Sciatic nerve (tissue), 2 donors: Measurements from ENCODE around the gene LILRB5. TPM values are rescaled to one million over a fixed set of nuclear protein-coding genes. Genes with fewer than 3 reads are reported as not detected.
"Not testable (repeated sequence)": the region's sequence is repeated elsewhere in the genome, so short reads cannot be mapped to it uniquely, and the experiment has no call there.

ENCODE experiments used
- ATAC-seq: fragments of 200-7000 bp; cut with Tn5 transposase; one replicate; pipeline ENCODE4 v1.9.1; 2020; ENCODE audit warnings: mild to moderate bottlenecking, moderate library complexity
- DNase-seq: peaks from one replicate; pipeline ENCODE4 v3.0.0-alpha.2; 2020; ENCODE audit warnings: low spot score
- intact Hi-C: fragments of 100-400 bp; cut with DNase I; formaldehyde crosslinking; loops from one replicate; pipeline ENCODE4 v1.14.2; 2022
- total RNA-seq: library from RNA; stranded (reverse); fragmentation: NEBNext Ultra II Directional; extraction: Animal tissue kit (Norgen Biotek cat#: 25700); gene quantifications from one replicate; pipeline ENCODE4 v1.2.1, GENCODE V29; 2021
- donor health status: DM: no; HTN: no; CAD: no.
- donor health status: DM: no; HTN: no; CAD: no.

LILRB5 gene
- total RNA-seq, 1 donor from 2014 or later = 24.1 TPM

DNA sequence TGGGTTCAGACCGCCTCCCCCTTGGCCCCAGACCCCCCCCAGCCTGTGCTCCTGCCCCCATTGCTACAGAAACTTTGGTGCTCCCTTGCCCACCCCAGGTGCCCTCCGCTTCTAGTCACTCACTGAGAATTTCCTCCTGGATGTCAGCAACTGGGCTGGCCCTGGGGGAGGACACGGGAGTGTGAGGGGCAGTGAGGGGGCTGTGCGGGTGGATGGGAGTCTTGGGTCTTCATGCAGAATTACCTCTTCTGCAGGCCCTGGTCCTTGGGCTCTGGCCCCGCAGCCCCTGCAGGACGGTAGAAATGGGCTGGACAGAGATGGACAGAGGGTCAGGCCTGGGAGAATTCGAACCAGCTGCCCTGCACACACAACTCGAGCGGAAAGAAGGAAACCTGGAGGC lies 4.8 kb downstream of the LILRB5 start:
- DNase-seq (no peak), ATAC-seq (no peak)
- intact Hi-C loops = no loop called here

- intact Hi-C loops = no loop called here
- peak; percentile 89 for ATAC-seq
- no peak for DNase-seq
These were observed 9.0 kb downstream of the LILRB5 start for GRCh38 chr19:54248016-54248601.

GRCh38 chr19:54247106-54247930 lies 9.8 kb downstream of the LILRB5 start:
- ATAC-seq (peak; percentile 44), DNase-seq (no peak)
- intact Hi-C loops = no loop called here

DNA sequence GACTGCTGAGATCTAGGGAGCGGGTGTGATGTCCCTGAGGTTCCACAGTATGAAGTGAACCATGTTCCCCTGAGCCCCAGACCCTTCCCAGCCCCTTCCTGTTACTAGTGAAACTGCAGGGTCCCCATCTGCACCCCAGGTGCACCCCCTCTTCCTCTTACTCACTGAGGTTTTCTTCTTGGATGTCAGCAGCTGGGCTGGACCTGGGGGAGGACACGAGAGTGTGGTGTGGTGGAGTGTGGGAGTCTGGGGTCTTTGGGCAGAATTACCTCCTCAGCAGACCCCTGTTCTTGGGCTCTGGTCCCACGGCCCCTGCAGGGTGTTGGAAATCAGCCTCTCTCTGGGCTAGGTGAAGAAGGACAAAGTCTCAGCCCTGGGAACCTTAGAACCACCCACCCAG lies 11.1 kb downstream of the LILRB5 start:
- intact Hi-C loops = no loop called here
- no peak for ATAC-seq
- no peak for DNase-seq

- DNase-seq, ATAC-seq, intact Hi-C loops: not testable (repeated sequence)
These were observed 13.3 kb downstream of the LILRB5 start for GRCh38 chr19:54243809-54244208.

GRCh38 chr19:54242646-54243045 lies 14.4 kb downstream of the LILRB5 start, which contains the start of gene LILRA6:
Gene LILRA6, minus strand, starts transcription at chr19:54242790.
- DNase-seq = peak; percentile 61
- ATAC-seq, intact Hi-C loops: not testable (repeated sequence)

DNA sequence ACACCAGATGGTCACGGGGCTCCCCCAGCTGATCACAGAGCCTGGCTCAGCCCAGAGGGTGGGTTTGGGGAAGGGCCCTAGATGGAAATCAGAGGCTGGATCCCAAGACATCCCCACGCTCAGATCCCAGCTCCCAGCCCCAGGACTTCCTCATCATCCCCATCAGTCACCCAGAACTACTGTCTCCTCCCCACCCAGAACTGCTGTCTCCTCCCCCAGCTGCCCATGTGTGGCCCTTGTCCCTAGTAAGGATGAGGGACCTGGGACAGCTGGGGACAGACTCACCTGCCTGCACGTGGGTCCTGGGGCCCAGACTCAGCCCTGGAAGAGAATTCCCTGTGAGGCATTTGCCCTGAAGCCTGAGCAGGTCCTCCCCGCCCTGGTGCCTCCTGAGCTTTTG lies 14.8 kb downstream of the LILRB5 start:
- DNase-seq, ATAC-seq, intact Hi-C loops: not testable (repeated sequence)

- ATAC-seq = not testable (repeated sequence)
These were observed 16.4 kb downstream of the LILRB5 start for GRCh38 chr19:54240372-54241336.

DNA sequence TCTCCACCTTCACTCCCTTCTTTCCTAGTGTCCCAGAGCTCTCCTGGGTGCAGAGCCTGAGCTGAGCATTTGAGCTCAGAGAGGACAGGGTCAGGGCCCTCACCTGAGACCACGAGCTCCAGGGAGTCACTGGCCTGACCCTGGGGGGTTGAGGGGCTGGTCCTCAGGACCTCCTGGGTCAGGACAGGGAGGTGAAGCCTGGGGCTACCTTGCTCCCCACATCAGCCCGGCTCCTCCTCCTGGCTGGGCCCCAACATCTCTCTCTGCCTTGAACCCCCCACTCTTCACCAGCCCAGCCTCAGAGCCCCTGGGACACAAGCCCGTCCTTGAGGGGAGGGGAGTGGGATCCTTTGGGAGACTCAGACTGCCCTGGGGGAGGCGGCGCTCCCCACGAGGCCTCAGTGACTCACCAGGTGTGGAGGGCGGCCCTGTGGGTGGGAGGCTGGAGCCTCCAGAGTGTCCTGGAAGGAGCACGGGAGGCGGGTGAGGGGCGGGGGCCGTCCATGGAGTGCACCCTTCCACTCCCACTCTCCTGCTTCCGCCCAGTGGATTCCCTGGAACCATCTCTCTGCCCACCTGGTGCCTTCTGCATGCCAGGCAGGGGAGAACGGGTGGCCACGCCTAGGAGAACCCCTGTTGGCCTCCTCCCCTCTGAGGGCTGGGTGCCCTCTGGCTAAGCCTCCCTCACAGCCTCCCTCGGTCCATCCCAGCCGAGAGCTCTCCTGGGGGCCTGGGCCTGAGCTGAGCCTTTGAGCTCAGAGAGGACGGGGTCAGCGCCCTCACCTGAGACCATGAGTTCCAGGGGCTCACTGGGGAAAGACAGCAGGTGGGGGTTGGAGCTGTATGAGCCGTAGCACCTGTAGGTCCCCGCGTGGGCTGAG lies 17.3 kb downstream of the LILRB5 start:
- peak; percentile 22 for ATAC-seq
- intact Hi-C loops = loop anchor here (10.0 kb wide), 1 partner anchor 65 kb away; the partner anchor contains the start of gene TMC4
- not testable (repeated sequence) for DNase-seq

More at GRCh38 chr19:54240372-54241336, 16.4 kb downstream of the LILRB5 start:
- intact Hi-C loops, DNase-seq: not testable (repeated sequence)

GRCh38 chr19:54233941-54234340 lies 23.1 kb downstream of the LILRB5 start:
- no peak for DNase-seq
- no peak for ATAC-seq
- intact Hi-C loops = loop anchor here (10.0 kb wide), 1 partner anchor 59 kb away; the partner anchor contains the start of gene TMC4

GRCh38 chr19:54231077-54231931 lies 25.8 kb downstream of the LILRB5 start:
- peak; percentile 93 for DNase-seq
- intact Hi-C loops = loop anchor here (10.0 kb wide), 1 partner anchor 57 kb away; the partner anchor contains the start of gene TMC4
- ATAC-seq = peak; percentile 94

GRCh38 chr19:54230031-54230430 lies 27.0 kb downstream of the LILRB5 start:
- DNase-seq (no peak), ATAC-seq (no peak)
- intact Hi-C loops = loop anchor here (10.0 kb wide), 1 partner anchor 55 kb away; the partner anchor contains the start of gene TMC4

- ATAC-seq = no peak
- intact Hi-C loops = no loop called here
- DNase-seq = no peak
These were observed 27.9 kb downstream of the LILRB5 start for GRCh38 chr19:54229146-54229545.

DNA sequence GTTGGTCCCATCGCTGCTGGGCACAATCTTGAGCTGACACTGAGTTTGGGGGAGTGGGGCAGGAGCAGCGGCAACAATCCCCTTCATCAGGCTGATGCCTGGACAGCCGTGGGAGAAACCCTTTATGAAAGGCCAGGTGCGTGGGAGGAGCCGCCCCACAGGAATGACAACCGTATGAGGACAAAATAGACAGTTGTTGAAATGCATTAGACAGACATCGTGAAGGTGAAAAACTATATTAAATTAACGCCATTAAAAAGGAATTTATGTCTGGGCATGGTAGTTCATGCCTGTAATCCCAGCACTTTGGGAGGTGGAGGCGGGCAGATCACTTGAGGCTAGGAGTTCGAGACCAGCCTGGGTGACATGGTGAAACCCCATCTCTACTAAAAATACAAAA lies 32.5 kb downstream of the LILRB5 start:
- not testable (repeated sequence) for DNase-seq

GRCh38 chr19:54223937-54224281 lies 33.2 kb downstream of the LILRB5 start:
- intact Hi-C loops = not testable (repeated sequence)
- peak; percentile 9 for ATAC-seq

More for the DNA sequence above, 32.5 kb downstream of the LILRB5 start:
- ATAC-seq, intact Hi-C loops: not testable (repeated sequence)

DNA sequence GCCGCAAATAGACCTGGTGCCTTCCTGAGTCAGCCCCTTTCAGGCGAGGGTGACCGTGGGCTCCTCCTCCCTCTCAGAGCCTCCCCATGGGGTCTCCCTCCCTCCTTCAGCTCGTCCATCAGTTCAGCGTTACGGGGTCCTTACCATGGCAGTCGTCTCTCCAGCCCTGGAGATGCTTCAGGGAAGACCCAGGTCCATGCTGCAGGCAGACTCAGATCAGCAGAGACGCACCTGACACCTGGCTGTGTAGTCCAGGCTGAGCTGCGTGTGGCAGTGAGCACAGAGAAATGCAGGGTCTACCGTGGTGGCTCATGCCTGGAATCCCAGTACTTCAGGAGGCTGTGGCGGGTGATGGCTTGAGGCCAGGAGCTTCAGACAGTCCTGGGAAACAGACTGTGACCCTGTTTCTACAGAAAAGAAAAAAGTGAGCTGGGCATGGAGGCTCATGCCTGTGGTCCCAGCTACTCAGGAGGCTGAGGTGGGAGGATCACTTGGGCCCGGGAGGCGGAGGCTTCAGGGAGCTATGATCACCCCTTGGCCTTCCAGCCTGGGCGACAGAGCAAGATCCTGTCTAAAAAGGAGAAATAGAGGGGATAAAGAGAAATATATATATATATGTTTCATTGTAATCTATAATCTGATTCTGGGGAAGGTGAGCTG lies 33.7 kb downstream of the LILRB5 start:
- ATAC-seq = peak; percentile 44
- intact Hi-C loops, DNase-seq: not testable (repeated sequence)

More at GRCh38 chr19:54223937-54224281, 33.2 kb downstream of the LILRB5 start:
- DNase-seq = not testable (repeated sequence)
